ENCODE results near the gene MTR.

GRCh38 chr1:236767276-236767675 is 27.8 kb upstream of the MTR start:
- TF ChIP-seq, protein P1, sequence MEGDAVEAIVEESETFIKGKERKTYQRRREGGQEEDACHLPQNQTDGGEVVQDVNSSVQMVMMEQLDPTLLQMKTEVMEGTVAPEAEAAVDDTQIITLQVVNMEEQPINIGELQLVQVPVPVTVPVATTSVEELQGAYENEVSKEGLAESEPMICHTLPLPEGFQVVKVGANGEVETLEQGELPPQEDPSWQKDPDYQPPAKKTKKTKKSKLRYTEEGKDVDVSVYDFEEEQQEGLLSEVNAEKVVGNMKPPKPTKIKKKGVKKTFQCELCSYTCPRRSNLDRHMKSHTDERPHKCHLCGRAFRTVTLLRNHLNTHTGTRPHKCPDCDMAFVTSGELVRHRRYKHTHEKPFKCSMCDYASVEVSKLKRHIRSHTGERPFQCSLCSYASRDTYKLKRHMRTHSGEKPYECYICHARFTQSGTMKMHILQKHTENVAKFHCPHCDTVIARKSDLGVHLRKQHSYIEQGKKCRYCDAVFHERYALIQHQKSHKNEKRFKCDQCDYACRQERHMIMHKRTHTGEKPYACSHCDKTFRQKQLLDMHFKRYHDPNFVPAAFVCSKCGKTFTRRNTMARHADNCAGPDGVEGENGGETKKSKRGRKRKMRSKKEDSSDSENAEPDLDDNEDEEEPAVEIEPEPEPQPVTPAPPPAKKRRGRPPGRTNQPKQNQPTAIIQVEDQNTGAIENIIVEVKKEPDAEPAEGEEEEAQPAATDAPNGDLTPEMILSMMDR (IDR thresholded peaks at IDR 0.05), result no peak
- TF ChIP-seq POLR2AphosphoS5 (IDR thresholded peaks at IDR 0.05) (no peak), POLR2A (IDR thresholded peaks at IDR 0.05) (no peak), EP300 (IDR thresholded peaks at IDR 0.05) (no peak)
